Adipocyte (in vitro differentiated cells): Measurements from ENCODE around the gene HMGN3.

Experiments used
- DNase-seq: peaks from one replicate; pipeline ENCODE4 v3.0.0-alpha.2; 2015; ENCODE audit warnings: low read depth
- H3K27me3 ChIP-seq: replicated peaks from 2 replicates; pipeline ENCODE4 v1.7.0; 2013; ENCODE audit warnings: mild to moderate bottlenecking, low read length, moderate library complexity; ENCODE audit not compliant: control insufficient read depth, insufficient read depth
- H3K36me3 ChIP-seq: 2 replicates; pipeline ENCODE4 v1.7.0; 2013; ENCODE audit warnings: low read length, mild to moderate bottlenecking, moderate library complexity; ENCODE audit not compliant: control insufficient read depth, insufficient read depth, severe bottlenecking
- H3K4me1 ChIP-seq: 2 replicates; pipeline ENCODE4 v1.7.0; 2013; ENCODE audit warnings: mild to moderate bottlenecking, low read length, moderate library complexity; ENCODE audit not compliant: control insufficient read depth, insufficient read depth
- H3K4me3 ChIP-seq: 2 replicates; pipeline ENCODE4 v1.7.0; 2013; ENCODE audit warnings: mild to moderate bottlenecking, low read length, moderate library complexity
- H3K9ac ChIP-seq: 2 replicates; pipeline ENCODE4 v1.7.0; 2013; ENCODE audit warnings: mild to moderate bottlenecking, low read length, moderate library complexity
- H3K9me3 ChIP-seq: 2 replicates; pipeline ENCODE4 v1.7.0; 2013; ENCODE audit warnings: mild to moderate bottlenecking, low read length, moderate library complexity; ENCODE audit not compliant: control insufficient read depth

The HMGN3 gene

GRCh38 chr6:79208816-79209215, 25.7 kb downstream of the HMGN3 start:
- H3K9ac ChIP-seq, result no peak overlapping the region
- H3K9me3 ChIP-seq, result no peaks in the 10 kb centered on the region
- H3K27me3 ChIP-seq, result no peaks in the 10 kb centered on the region
- peaks cover 6% of the 10 kb centered on the region for H3K36me3 ChIP-seq
- DNase-seq, result peak; percentile 34
- H3K4me1 ChIP-seq, result peaks cover 16% of the 10 kb centered on the region
- H3K4me3 ChIP-seq, result no peak overlapping the region

DNA sequence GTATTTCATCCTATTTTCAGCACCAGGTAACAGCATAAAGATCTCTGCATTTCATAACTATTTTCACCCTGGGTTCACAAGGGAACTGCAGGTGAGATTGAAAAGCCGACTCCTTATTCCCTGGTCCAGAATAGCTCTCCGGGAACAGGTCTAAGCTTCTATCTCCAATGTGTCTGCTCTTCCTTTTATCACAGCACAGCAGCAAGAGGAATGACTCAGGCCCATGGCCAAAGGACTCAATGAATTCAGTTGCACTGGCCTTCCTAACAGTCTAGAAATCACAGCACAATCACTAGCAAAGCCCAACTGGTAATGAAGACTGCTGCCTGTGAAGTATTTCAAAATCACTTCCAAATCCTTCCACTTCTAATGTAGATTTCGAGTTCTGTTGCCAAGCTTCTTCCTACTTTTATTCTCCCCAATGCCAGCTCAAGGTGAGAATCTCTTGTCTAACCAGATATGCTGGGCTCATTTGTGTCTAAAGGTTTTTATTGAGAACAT, 30.7 kb downstream of the HMGN3 start:
- H3K9me3 ChIP-seq, result no peaks in the 10 kb centered on the region

DNA sequence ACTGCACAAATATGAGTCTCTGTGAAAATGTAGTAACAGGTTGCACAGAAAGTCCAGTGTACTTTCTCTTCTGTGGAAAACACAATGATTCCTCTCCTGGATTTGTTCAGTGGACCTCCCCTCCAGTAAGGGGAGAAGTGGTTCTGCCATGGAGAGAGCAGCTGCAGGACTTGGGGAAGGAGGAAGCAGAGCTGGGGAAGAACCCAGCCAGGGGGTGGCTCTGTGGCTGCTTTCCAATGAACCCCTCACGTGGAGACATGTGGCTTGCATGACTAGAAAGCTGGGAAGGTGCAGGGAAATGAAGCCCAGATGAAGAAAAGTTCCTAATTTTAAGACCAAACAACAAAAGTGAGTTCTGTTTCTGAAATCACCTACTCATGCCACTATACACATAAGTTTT, 31.9 kb downstream of the HMGN3 start:
- no peak for DNase-seq
- Histone ChIP-seq H3K4me1 (no peaks in the 10 kb centered on the region), H3K36me3 (peaks cover 27% of the 10 kb centered on the region), H3K4me3 (no peak overlapping the region), H3K27me3 (no peaks in the 10 kb centered on the region), H3K9me3 (no peaks in the 10 kb centered on the region), H3K9ac (no peak overlapping the region)

More for the DNA sequence above, 30.7 kb downstream of the HMGN3 start:
- no peak for DNase-seq
- Histone ChIP-seq H3K27me3 (no peaks in the 10 kb centered on the region), H3K36me3 (peaks cover 27% of the 10 kb centered on the region), H3K4me1 (peaks cover 5% of the 10 kb centered on the region), H3K4me3 (no peak overlapping the region), H3K9ac (no peak overlapping the region)

- Histone ChIP-seq H3K9me3 (no peaks in the 10 kb centered on the region), H3K9ac (no peak overlapping the region), H3K27me3 (no peaks in the 10 kb centered on the region), H3K4me1 (no peaks in the 10 kb centered on the region), H3K36me3 (peaks cover 27% of the 10 kb centered on the region), H3K4me3 (no peak overlapping the region)
- no peak for DNase-seq
Measured at GRCh38 chr6:79201983-79202382, 32.5 kb downstream of the HMGN3 start.

DNA sequence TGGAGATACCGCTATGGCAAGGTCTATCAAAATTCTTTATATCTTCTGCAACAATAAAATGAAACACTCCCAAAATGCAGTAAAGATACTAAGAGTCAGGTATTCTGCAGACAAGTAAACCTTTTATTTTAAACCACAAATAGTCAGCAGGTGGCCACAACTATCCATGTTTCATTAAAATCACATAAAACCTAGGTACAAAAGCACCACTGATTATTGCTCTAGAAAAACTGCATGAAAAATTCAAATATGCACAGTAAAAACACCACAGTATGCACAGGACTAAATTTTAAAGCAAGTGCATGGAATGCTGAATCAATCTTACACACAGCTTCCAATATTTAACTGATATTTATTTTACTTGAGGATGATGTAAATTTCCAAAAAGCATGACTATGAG, 33.3 kb downstream of the HMGN3 start:
- Histone ChIP-seq H3K9ac (no peak overlapping the region), H3K4me1 (peaks cover 4% of the 10 kb centered on the region), H3K36me3 (peaks cover 22% of the 10 kb centered on the region), H3K27me3 (no peaks in the 10 kb centered on the region), H3K4me3 (no peak overlapping the region), H3K9me3 (no peaks in the 10 kb centered on the region)
- no peak for DNase-seq

DNA sequence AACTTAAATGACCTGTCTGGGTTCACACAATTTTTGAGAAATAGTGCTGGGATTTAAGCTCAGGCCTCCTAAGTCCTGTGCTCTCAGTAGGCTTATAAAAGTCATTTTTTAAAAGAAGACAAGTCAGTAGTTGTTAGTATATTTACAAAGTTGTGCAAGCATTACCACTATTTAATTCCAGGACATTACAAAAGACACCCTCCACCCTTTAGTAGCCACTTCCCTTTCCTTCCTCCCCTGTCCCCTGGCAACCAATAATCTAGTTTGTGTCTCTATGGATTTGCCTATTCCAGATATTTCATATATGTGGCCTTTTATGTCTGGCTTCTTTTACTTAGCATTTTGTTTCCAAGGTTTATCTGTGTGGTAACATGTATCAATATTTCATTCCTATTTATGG, 37.6 kb downstream of the HMGN3 start:
- H3K4me1 ChIP-seq, result peaks cover 4% of the 10 kb centered on the region
- H3K4me3 ChIP-seq, result no peak overlapping the region
- DNase-seq, result no peak
- H3K9ac ChIP-seq, result no peak overlapping the region
- no peaks in the 10 kb centered on the region for H3K9me3 ChIP-seq
- no peaks in the 10 kb centered on the region for H3K27me3 ChIP-seq
- H3K36me3 ChIP-seq, result peaks cover 5% of the 10 kb centered on the region

- no peak for DNase-seq
- Histone ChIP-seq H3K27me3 (no peaks in the 10 kb centered on the region), H3K4me1 (peaks cover 10% of the 10 kb centered on the region), H3K9ac (no peak overlapping the region), H3K36me3 (no peaks in the 10 kb centered on the region), H3K4me3 (no peak overlapping the region), H3K9me3 (peaks cover 4% of the 10 kb centered on the region)
Measured at GRCh38 chr6:79193971-79194370, 40.5 kb downstream of the HMGN3 start.

GRCh38 chr6:79189760-79190350, 44.6 kb downstream of the HMGN3 start:
- no peaks in the 10 kb centered on the region for H3K36me3 ChIP-seq
- H3K4me1 ChIP-seq, result peaks cover 7% of the 10 kb centered on the region
- no peak overlapping the region for H3K9ac ChIP-seq
- H3K9me3 ChIP-seq, result peaks cover 4% of the 10 kb centered on the region
- no peaks in the 10 kb centered on the region for H3K27me3 ChIP-seq
- H3K4me3 ChIP-seq, result no peak overlapping the region
- no peak for DNase-seq

DNA sequence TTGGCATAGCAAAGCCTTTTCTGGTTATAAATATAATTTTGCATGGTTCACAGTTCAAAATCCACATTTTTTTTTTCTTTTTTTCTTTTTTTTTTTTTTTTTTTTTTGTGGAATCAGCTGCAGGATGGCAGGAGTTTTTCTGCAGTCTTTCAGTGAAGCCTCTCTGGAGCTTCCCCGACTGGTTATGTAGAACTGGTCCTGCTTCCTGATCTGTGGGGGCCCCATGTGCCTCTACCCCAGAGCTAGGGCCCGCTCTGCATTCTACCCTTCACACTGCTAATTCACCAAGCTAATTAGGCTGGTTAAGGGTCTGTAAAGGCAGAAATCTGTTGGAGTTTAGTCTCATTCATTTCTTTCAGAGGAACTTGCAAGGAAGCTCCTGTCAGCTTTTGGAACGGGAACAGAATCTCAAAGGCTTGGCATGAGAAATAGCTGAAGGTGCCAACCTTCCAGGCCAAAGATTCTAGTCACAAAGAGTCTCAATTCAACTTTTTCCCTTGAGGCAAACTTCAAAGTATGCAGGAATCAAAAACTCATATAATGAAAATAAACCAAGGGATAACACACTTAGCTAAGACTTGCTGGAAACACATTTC, 45.5 kb downstream of the HMGN3 start:
- H3K9me3 ChIP-seq, result peaks cover 4% of the 10 kb centered on the region
- H3K36me3 ChIP-seq, result no peaks in the 10 kb centered on the region
- DNase-seq, result peak; percentile 9
- H3K9ac ChIP-seq, result no peak overlapping the region
- H3K4me3 ChIP-seq, result no peak overlapping the region
- H3K4me1 ChIP-seq, result peaks cover 7% of the 10 kb centered on the region
- no peaks in the 10 kb centered on the region for H3K27me3 ChIP-seq

DNA sequence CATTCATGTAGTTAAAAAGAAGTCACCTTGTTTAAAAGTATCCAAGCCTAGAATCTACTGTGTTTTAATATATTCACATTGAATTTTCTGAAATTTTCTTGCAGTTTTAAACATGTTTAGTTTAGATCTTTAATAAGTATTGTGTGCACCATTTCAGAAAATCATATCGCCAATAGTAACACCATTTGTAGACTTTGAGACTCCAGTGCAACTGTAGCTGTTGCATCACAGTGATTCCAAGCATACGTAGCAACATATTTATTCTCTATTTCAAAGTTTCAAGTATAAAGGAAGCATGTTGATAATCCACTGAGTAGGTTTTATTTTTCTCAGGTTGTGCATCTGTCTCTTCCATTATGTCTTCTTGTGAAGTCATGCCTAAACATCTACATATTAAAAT, 46.4 kb downstream of the HMGN3 start:
- H3K4me1 ChIP-seq, result peaks cover 7% of the 10 kb centered on the region
- no peak for DNase-seq

GRCh38 chr6:79186564-79186963, 47.9 kb downstream of the HMGN3 start:
- Histone ChIP-seq H3K9ac (no peak overlapping the region), H3K27me3 (no peaks in the 10 kb centered on the region), H3K9me3 (peaks cover 3% of the 10 kb centered on the region), H3K4me3 (no peak overlapping the region), H3K4me1 (peaks cover 7% of the 10 kb centered on the region), H3K36me3 (no peaks in the 10 kb centered on the region)
- DNase-seq, result no peak

More for the DNA sequence above, 46.4 kb downstream of the HMGN3 start:
- Histone ChIP-seq H3K9me3 (peaks cover 4% of the 10 kb centered on the region), H3K9ac (no peak overlapping the region), H3K27me3 (no peaks in the 10 kb centered on the region), H3K4me3 (no peak overlapping the region), H3K36me3 (no peaks in the 10 kb centered on the region)

GRCh38 chr6:79184641-79185040, 49.8 kb downstream of the HMGN3 start:
- Histone ChIP-seq H3K4me3 (no peak overlapping the region), H3K36me3 (no peaks in the 10 kb centered on the region), H3K9me3 (no peaks in the 10 kb centered on the region), H3K9ac (no peak overlapping the region), H3K27me3 (no peaks in the 10 kb centered on the region), H3K4me1 (peaks cover 7% of the 10 kb centered on the region)
- no peak for DNase-seq
